ENCODE measurements around the gene ZFYVE21.

ZFYVE21 gene

DNA sequence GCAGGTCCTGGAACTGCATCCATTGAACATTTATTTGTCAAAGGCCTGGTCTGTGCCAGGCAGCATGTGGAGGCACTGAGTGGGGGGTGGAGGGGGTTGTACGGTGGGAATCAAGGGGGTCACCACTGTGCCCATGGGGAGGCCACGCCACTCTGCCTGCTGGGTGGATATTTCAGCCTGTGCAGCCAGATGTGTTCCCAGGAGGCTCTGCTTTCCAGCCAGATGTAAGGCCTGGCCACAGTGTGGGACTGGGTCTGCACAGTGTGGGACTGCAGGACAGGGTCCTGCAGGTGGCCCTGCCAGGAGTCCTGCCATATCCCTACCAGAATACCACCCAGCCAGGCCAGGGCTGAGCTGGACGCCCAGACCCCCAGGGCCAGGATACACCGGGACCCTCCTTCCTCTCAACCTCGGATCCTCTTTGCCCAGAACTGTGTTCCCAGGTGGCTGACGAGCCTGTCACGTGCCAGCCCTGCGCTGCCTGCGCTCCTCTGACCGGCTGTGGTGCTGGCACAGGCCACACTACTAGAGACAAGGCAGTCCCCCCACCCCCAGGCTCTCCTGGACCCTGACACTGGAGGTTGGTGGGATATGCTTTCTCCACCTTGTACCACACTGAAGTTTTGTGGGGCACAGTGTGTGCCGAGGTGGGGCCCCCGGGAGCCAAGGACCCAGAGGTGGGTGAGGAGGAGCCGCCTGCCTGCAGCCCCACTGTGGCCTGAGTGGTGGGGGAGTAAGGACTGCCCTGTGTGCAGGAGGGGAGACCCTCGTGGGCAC, 17.8 kb upstream of the ZFYVE21 start:
- H3K36me3 Mint-ChIP-seq (ENCODE audit: low read depth), result peaks cover 13% of the 10 kb centered on the region
- H3K9me3 Mint-ChIP-seq, result no peaks in the 10 kb centered on the region
- no peaks in the 10 kb centered on the region for H3K27me3 Mint-ChIP-seq
- no peak overlapping the region for H3K4me3 Mint-ChIP-seq
- H3K27ac Mint-ChIP-seq, result peak overlapping the region; percentile 36
- peaks cover 5% of the 10 kb centered on the region for H3K4me1 Mint-ChIP-seq (ENCODE audit: low read depth)

DNA sequence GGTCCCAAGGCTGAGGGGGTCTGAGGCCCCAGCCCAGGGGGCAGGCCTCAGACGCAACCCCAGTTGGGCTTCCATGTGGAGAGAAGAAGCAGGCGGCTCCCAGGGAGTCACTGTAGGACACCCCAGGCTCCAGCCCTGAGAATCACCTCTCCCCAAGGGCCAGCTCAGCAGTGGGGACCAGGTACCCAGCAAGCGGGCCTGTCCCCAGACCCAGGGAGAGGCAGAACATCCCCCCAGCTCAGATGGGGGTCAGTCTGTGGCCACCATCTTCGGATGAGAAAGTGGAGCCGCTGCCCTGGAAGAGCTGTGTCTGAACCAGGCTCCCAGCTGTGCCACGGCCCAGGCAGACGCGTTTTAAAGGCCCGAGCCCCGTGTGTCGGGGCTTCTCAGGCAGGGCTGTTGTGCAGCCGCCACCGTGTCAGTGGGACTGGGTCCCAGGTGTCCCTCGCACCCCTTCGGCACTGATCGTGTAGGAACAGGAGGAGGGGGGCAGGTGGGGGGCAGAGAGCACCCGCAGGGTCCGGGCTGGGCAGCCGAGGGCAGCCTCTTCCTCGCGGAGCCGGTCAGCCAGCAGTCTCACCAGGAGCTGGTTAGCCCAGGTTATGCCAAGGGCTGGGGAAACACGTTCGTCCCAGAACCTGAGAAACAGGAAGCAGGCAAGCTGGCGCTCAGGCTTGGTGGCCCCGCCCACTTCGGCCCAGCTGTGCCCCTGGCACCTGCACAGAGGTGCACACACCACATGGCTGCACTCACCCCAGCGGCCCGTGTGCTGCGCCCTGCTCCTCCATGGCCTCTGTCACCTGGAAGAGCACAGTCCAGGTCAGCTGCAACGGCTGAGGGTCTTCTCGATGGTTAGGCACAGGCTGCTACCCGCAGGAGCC, 17.0 kb upstream of the ZFYVE21 start:
- H3K27ac Mint-ChIP-seq, result no peak overlapping the region
- peaks cover 21% of the 10 kb centered on the region for H3K36me3 Mint-ChIP-seq (ENCODE audit: low read depth)
- H3K4me1 Mint-ChIP-seq (ENCODE audit: low read depth), result peaks cover 5% of the 10 kb centered on the region
- no peaks in the 10 kb centered on the region for H3K27me3 Mint-ChIP-seq
- H3K9me3 Mint-ChIP-seq, result no peaks in the 10 kb centered on the region
- no peak overlapping the region for H3K4me3 Mint-ChIP-seq

DNA sequence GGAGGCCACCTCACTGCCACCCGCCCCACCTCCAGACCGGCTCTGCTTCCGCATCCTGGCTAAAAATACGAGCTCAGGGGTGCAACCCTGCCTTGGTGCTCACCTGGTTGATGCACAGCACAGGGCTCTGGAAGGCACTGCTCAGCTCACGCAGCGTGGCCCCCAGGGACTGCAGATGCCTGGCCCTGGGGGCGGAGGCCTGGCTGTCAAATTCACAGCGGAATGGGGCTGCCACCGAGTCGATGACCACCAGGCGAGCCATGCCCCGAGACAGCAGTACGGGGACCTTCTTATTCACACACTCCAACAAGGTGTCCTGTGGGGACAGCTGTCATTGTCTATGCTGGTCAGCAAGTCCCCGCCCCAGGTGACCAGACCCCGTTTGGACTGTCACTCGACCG, 16.3 kb upstream of the ZFYVE21 start:
- Mint-ChIP-seq H3K27me3 (no peaks in the 10 kb centered on the region), H3K9me3 (no peaks in the 10 kb centered on the region), H3K4me1 (ENCODE audit: low read depth) (peaks cover 5% of the 10 kb centered on the region), H3K4me3 (no peak overlapping the region), H3K27ac (peak overlapping the region; percentile 49), H3K36me3 (ENCODE audit: low read depth) (peaks cover 26% of the 10 kb centered on the region)

DNA sequence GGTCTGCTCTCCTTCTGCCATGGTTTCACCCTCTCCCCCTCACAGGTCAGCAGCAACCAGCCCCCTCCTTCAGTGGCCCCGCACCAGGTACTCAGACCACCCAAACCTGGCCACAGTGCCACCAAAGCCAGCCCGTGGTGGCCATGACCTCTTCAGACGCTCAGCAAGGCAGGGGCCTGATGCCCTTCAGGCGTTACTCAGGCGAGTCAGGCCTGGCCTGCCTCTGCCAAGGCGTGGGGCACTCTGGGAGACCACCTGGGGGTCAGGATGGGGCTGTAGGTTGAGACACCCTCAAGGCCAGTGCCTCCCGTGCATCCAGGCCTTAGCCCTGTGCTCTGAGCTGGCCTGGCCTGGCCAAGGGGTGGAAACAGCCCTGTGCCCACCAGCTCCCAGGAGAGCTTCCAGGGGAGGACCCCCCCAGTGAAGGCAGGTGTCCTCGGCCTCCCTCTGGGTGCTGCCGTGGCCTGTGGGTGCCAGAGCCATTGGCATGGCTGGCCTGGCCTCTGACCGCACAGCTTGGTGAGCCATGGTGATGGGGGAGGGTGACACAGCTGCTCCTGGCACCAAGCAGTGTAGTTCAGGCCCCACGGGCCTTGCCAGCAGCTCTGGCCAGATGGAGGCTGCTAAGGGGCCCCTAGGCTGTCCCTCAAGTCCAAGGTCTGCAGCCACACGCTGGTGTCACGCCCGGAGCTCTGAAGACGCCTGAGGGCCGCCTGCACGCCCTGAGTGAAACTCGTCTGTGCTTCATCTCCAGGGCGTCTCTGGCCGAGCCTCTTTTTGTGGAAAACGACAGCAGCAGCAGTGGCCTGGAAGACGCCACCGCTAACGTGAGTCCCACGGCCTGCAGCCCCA, 15.5 kb upstream of the ZFYVE21 start:
- Mint-ChIP-seq H3K4me3 (no peak overlapping the region), H3K9me3 (no peaks in the 10 kb centered on the region), H3K4me1 (ENCODE audit: low read depth) (peaks cover 5% of the 10 kb centered on the region), H3K27ac (peak overlapping the region; percentile 49), H3K36me3 (ENCODE audit: low read depth) (peaks cover 33% of the 10 kb centered on the region), H3K27me3 (no peaks in the 10 kb centered on the region)

DNA sequence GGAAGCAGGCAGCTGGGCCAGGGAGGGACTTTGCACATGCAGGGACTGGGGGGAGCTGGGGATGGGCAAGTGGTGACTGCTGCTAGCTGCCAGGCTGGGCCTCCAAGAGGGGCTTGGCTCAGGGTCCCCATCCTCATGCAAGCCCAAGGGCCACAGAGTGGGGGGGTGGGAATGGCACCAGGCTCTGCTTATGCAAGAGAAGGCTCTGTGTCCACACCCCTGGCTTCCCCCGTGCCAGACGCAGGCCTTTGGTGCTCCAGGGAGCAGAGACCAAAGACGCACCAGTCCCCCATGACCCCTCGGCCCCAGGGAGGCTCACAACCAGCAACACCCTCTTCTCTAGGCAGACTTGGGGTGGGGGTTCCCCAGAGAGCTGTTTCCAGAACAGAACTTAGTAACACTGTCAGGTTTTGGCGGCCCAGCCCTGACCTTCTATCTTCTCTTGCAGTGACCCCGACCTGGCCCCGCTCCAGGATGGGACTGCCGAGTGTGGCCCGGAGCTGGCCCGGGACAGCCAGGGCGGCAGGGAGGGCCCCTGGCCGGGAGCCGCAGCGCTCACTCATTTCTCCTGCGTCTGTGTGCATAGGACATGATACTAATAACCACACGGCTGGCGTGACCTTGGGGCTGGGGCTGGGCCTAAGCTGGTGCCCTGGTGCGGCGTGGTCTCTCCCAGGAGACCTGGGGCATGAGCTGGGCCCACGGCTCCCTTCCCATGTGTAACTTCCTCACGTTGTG, 14.7 kb upstream of the ZFYVE21 start:
- no peak overlapping the region for H3K27ac Mint-ChIP-seq
- H3K4me1 Mint-ChIP-seq (ENCODE audit: low read depth), result peaks cover 5% of the 10 kb centered on the region
- no peaks in the 10 kb centered on the region for H3K27me3 Mint-ChIP-seq
- H3K36me3 Mint-ChIP-seq (ENCODE audit: low read depth), result peaks cover 38% of the 10 kb centered on the region
- H3K9me3 Mint-ChIP-seq, result no peaks in the 10 kb centered on the region
- no peak overlapping the region for H3K4me3 Mint-ChIP-seq

DNA sequence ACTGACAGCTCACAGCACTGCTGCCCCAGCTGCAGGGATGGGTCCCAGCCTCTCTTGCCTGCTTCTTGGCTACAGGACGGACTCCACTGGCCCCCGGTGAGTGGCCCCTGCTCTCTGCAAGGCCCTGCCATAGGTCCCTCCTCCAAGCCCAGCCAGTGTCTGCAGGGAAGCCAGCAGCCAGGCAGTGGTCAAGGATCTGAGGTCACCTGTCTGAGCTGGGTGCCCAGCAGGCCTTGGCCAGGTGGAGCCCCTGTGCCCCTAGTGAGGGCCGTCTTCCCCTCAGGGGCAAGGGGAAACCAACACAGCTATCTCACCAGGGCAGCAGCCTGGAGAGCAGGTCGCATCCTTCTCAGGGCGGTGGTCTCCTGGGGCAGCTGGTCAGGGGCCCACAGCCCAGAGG, 13.5 kb upstream of the ZFYVE21 start:
- no peaks in the 10 kb centered on the region for H3K4me1 Mint-ChIP-seq (ENCODE audit: low read depth)
- H3K36me3 Mint-ChIP-seq (ENCODE audit: low read depth), result peaks cover 32% of the 10 kb centered on the region
- no peaks in the 10 kb centered on the region for H3K9me3 Mint-ChIP-seq
- no peak overlapping the region for H3K4me3 Mint-ChIP-seq
- H3K27me3 Mint-ChIP-seq, result no peaks in the 10 kb centered on the region
- no peak overlapping the region for H3K27ac Mint-ChIP-seq

DNA sequence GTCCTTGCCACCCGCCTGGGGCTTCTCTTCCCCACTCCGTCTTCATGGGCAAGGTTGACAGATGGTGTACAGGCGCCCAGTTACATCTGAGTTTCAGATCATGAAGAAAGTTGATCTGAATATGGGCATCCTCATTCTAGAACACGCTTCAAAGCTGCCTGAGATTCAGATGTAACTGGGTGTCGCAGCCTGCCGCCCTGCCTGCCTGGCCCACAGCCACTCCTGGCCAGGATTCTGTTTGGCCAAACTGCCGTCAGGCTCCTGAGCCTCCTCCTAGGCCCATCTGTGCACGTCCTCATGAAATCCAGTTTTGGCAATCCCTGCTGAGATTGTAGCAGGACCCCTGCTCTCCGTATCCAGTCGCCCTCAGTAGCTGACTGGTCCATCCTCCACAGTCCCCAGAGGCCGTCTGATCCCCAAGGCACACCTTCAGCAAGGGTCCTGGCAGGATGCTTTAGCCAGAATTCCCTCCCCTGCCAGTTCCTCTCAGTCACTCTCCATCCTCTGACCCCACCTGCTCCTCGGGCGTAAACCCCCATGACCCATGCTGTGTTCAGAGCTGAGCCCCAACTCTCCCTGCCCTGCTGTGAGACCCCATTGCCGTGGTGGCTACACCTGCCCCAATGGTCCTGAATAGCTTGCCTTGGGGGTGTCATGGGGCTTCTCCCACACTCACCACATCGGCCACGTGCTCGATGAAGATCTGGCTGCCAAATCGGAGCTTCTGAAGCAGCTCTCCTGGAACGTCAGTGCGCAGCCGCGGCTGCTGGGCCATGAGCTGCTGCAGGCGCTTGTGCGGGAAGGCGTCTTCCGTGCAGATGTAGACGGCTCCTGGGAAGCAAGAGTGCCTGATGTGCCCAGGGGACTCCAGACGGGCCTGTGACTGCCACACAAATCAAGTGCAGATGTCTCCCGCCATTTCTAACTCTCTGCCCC, 12.8 kb upstream of the ZFYVE21 start:
- H3K27ac Mint-ChIP-seq, result no peak overlapping the region
- no peaks in the 10 kb centered on the region for H3K27me3 Mint-ChIP-seq
- H3K4me3 Mint-ChIP-seq, result no peak overlapping the region
- no peaks in the 10 kb centered on the region for H3K4me1 Mint-ChIP-seq (ENCODE audit: low read depth)
- no peaks in the 10 kb centered on the region for H3K9me3 Mint-ChIP-seq
- peaks cover 32% of the 10 kb centered on the region for H3K36me3 Mint-ChIP-seq (ENCODE audit: low read depth)

DNA sequence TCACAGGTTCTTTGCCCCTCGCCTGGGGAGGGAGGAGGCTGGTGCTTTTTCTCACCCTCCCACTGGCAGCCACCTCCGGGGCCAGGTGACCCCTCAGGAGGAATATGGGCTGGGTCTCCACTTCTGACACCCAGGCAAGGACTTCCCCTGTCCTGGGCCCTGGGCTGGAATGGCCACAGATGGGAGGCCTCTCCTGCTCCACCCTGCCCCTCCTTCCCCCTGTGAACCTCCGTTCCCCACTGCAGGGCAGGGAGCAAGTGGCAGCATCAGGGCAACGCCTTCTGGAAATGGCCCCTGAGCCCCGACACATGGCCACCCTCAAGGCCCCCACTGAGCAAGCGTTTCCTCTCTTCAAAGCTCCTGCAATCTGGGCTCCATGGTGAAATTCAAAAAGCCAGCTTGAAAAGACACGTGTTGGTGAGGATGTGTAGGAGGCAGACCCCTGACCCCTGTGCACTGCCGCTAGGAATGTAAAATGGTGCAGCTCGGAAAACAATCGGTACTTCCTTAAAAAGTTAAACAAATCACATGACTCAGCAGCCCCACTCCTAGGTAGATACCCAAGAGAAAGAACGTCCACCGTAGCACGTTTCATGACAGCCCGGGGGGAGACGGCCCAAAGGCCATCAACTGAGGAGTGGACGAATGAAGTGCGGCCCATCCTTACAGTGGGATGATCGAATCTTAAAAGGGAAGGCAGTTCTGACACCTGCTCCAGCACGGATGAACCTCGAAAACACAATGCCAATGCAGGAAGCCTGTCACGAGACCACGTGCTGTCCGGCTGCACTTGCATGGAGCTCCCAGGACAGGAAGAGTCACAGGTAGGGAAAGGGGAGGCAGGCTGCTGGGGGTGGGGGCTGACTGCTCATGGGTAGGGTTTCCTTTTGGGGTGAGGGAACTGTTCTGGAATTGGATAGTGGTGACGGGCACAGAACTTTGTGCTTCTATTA, 11.9 kb upstream of the ZFYVE21 start:
- Mint-ChIP-seq H3K27ac (no peak overlapping the region), H3K4me1 (ENCODE audit: low read depth) (no peaks in the 10 kb centered on the region), H3K4me3 (no peak overlapping the region), H3K27me3 (no peaks in the 10 kb centered on the region), H3K36me3 (ENCODE audit: low read depth) (peaks cover 36% of the 10 kb centered on the region), H3K9me3 (no peaks in the 10 kb centered on the region)

DNA sequence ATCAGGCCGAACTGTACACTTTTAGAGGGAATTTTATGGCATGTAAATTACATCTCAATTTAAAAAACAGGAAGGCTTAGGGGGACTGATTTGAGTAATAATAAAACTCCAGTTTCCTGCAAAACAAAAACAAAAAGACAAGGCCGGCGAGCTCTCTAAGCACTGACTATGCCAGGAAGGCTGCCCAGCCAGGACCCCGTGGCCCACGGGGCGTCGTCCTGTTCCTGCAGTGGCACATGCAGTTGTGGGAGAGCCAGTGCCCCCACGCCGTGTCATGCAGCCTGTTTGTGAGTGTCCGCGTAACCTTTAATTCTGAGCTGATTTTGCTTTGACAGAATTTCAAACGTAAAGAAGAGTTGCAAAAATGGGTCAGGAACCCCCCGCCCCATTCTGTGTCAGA, 10.9 kb upstream of the ZFYVE21 start:
- no peaks in the 10 kb centered on the region for H3K27me3 Mint-ChIP-seq
- no peak overlapping the region for H3K27ac Mint-ChIP-seq
- peaks cover 46% of the 10 kb centered on the region for H3K36me3 Mint-ChIP-seq (ENCODE audit: low read depth)
- H3K9me3 Mint-ChIP-seq, result no peaks in the 10 kb centered on the region
- no peak overlapping the region for H3K4me3 Mint-ChIP-seq
- H3K4me1 Mint-ChIP-seq (ENCODE audit: low read depth), result no peaks in the 10 kb centered on the region

DNA sequence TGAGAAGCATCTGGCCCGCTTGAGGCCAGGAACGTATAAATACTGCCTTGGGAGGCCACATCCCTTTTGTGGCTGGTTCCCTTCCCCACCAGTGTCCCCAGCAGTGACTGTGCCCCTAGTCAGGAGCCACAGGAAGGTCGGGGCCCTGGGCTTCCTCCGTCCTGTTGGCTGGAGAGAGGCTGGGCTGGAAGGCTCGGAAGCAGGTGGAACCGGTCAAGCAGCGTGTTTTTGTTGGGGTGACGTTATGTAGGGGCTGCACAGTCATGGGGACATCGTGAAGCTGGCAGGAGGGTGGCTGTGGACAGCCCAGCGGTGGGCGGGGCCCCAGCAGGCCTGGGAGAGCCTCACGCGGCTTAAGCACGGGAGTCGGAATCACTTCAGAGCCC, 10.5 kb upstream of the ZFYVE21 start:
- Mint-ChIP-seq H3K4me1 (ENCODE audit: low read depth) (no peaks in the 10 kb centered on the region), H3K27ac (no peak overlapping the region), H3K9me3 (no peaks in the 10 kb centered on the region), H3K36me3 (ENCODE audit: low read depth) (peaks cover 47% of the 10 kb centered on the region), H3K27me3 (no peaks in the 10 kb centered on the region), H3K4me3 (no peak overlapping the region)

DNA sequence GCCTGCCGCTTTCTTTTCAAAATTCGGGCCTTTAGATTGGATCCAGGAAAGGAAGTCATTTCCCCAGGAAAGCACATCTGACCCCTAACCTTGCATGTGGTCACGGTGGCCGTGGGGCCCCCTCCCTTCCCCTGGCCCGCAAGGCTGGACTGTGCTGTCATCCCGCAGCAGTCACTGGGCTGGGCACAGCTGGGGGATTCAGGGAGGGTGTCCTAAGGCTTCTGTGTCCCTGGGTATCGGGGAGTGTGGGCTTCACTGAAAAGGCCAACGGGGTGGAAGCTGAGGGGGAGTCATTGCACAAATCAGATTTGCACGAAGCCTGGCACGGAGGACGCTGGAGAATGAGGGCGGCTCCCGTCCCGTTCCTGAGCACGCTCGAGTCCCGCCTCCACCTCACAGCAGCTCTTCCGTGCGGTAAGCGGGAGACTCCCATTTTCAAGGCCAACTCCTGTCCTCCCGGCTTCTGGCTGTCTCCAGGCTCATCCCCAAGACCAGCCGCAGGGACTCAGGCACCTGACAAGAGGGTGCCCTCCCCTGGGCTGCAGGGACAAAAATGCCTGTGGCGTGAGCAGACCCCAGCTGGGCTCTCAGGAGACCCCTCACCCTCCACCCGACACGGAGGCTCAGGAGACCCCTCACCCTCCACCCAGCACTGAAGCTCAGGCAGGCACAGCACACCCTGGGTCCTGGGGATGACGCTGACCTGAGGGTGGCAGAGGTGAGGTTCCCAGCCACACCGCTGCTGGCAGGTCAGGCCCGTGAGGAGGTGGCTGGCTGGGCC, 9.9 kb upstream of the ZFYVE21 start:
- no peaks in the 10 kb centered on the region for H3K4me1 Mint-ChIP-seq (ENCODE audit: low read depth)
- H3K27ac Mint-ChIP-seq, result no peak overlapping the region
- no peak overlapping the region for H3K4me3 Mint-ChIP-seq
- H3K36me3 Mint-ChIP-seq (ENCODE audit: low read depth), result peaks cover 48% of the 10 kb centered on the region
- no peaks in the 10 kb centered on the region for H3K27me3 Mint-ChIP-seq
- no peaks in the 10 kb centered on the region for H3K9me3 Mint-ChIP-seq
